ENCODE results near the gene BPIFB3. TPM values are rescaled to one million over a fixed set of nuclear protein-coding genes. Genes with fewer than 3 reads are reported as not detected.

BPIFB3 gene
- total and polyA plus RNA-seq, 3 donors from 2014 or later = 0.47 to 0.87 (median 0.74) TPM

- no peak overlapping the region for H3K27ac ChIP-seq
- DNase-seq = no peak
- H3K4me1 ChIP-seq = no peaks in the 10 kb centered on the region
- TF ChIP-seq POLR2A (IDR thresholded peaks at IDR 0.05) (no peak), CTCF (IDR thresholded peaks at IDR 0.05) (no peak)
- no peak overlapping the region for H3K4me3 ChIP-seq
- no peaks in the 10 kb centered on the region for H3K36me3 ChIP-seq (ENCODE audit: low read depth, missing control alignments)
- intact Hi-C loops (cut with DNase I; ENCODE audit: low total_unique reads) = no loop called here
- no peaks in the 10 kb centered on the region for H3K9me3 ChIP-seq
- no peaks in the 10 kb centered on the region for H3K27me3 ChIP-seq
- WGBS, 2 donors = 68 to 85% methylated on average over 3 of the region's 3 CpGs
These were observed 31.8 kb upstream of the BPIFB3 start for GRCh38 chr20:33021879-33022278.

DNA sequence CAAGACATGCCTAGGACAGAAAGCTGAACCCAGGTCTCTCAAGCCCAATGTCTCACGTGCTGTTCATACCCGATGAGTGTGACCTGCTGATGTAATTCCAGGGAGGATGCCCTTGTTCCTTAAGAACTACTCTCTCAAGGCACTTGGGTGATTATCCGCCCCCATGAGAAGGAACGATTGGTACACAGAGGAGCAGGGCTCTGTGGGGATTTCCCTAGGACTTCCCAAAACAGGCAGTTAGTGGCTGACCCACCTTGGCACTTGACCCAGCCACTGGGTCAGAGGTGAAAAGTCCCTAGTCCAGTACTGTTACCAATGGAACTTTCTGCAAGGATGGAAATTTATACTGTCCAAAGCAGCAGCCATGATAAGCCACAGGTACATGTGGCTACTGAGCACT lies 31.4 kb upstream of the BPIFB3 start:
- no peaks in the 10 kb centered on the region for H3K4me1 ChIP-seq
- H3K4me3 ChIP-seq = no peak overlapping the region
- 52 to 64% methylated on average over 4 of the region's 4 CpGs for WGBS, 2 donors
- no peaks in the 10 kb centered on the region for H3K9me3 ChIP-seq
- H3K36me3 ChIP-seq (ENCODE audit: low read depth, missing control alignments) = no peaks in the 10 kb centered on the region
- TF ChIP-seq CTCF (IDR thresholded peaks at IDR 0.05) (no peak), POLR2A (IDR thresholded peaks at IDR 0.05) (no peak)
- no peaks in the 10 kb centered on the region for H3K27me3 ChIP-seq
- intact Hi-C loops (cut with DNase I; ENCODE audit: low total_unique reads) = no loop called here
- no peak overlapping the region for H3K27ac ChIP-seq
- DNase-seq = no peak

DNA sequence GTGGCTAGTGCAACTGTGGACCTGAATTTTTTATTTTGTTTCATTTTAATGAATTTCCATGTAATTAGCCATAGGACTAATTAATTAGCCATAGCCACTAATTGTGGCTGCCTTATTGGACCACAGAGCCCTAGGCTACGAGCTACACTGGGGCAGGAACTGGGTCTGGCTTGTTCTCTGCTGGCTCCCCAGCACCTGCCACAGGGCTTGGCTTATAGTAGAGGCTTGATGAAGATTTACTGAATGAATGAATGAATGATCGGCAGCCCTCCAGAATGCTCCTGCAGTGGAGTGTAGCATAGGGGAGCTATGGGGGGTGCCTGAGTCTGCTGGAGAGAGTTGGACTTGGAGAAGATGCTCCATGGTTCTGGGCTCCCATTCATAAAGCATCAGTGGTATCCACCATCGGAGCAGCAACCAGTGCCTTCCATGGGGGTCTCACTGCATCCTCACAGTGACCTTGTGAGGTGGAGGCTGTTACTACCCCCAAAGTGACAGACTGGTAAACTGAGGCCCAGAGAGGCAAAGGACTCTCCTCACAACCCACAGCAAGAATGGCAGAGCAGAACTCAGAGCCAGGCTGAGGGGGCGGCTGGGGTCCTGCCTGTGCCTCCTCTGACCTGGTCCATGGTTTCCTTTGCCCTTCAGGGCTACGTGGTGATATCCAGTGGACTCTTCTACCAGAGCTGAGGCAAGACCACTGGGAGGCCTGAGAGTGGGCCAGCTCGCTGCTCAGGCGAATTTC lies 30.8 kb upstream of the BPIFB3 start:
- TF ChIP-seq CTCF (IDR thresholded peaks at IDR 0.05) (no peak), POLR2A (IDR thresholded peaks at IDR 0.05) (no peak)
- Histone ChIP-seq H3K4me3 (no peak overlapping the region), H3K36me3 (ENCODE audit: low read depth, missing control alignments) (no peaks in the 10 kb centered on the region), H3K4me1 (no peaks in the 10 kb centered on the region), H3K27me3 (no peaks in the 10 kb centered on the region), H3K9me3 (no peaks in the 10 kb centered on the region), H3K27ac (no peak overlapping the region)
- 85 to 95% methylated on average over 7 of the region's 7 CpGs for WGBS, 2 donors
- no peak for DNase-seq
- intact Hi-C loops (cut with DNase I; ENCODE audit: low total_unique reads) = no loop called here

DNA sequence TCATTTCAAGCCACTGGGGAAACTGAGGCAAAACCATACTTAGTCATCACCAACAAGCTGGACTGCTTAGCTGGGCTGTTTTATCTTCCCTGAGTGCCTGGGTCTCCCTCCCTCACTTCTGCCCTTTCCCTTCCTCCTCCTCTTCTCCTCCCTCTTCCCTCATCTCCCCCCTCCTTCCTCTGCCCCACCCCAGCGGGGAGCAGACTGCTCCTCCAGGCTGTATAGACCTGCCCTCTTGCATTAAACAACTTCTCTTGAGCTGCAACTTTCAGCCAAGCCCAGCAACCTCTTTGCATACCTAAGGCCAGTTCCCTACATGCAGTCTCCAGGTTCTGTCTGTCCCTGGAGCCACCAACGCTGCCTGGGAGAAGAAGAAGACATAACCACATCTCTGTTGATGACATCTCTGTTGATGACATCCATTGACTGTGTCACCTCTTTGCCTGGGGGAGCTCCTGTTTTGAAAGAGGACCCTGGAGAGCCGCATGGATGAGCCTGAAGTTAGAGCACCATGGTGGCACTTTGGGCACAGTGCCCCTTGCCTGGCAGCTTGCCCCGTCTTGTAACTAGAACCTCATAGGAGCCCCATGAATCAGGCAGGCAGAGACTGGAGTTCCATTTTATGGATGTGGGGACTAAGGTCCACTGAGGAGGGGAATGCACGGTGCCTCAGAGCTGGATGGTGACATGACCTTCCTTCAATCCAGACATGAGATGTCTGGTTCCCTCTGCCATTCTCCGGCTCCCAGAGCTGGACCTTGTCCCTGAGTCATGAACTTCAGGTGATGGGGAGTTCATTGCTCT lies 30.1 kb upstream of the BPIFB3 start:
- TF ChIP-seq POLR2A (IDR thresholded peaks at IDR 0.05) (no peak), CTCF (IDR thresholded peaks at IDR 0.05) (no peak)
- Histone ChIP-seq H3K4me1 (no peaks in the 10 kb centered on the region), H3K27me3 (no peaks in the 10 kb centered on the region), H3K36me3 (ENCODE audit: low read depth, missing control alignments) (no peaks in the 10 kb centered on the region), H3K4me3 (no peak overlapping the region), H3K27ac (no peak overlapping the region), H3K9me3 (no peaks in the 10 kb centered on the region)
- WGBS, 2 donors = 59 to 79% methylated on average over 5 to 6 of the region's 6 CpGs
- no peak for DNase-seq
- intact Hi-C loops (cut with DNase I; ENCODE audit: low total_unique reads) = no loop called here
